ENCODE results near the gene SFXN1. TPM values are rescaled to one million over a fixed set of nuclear protein-coding genes. Genes with fewer than 3 reads are reported as not detected.
A peak's percentile ranks its signal among the peaks of the same experiment; 100 is the strongest.

SFXN1 gene
- total and polyA plus RNA-seq, 9 of the 15 experiments (the other 6 are each of a cell fraction or from before 2014, with no cell fraction given): 31.8 to 261 (median 113) TPM

- Histone ChIP-seq H3K27me3 (ENCODE audit: control insufficient read depth in 2 of 2, insufficient read depth in 2 of 2, low read length in 2 of 2) (peaks cover 20 to 62% of the 10 kb centered on the region in 2 experiments), H2AFZ (ENCODE audit: low read depth, low read length) (no peak overlapping the region), H3K9me1 (ENCODE audit: control insufficient read depth, insufficient read depth, low read length) (peaks cover 3% of the 10 kb centered on the region), H3K36me3 (ENCODE audit: control insufficient read depth, insufficient read depth, low read length) (no peaks in the 10 kb centered on the region), H3K79me2 (ENCODE audit: control insufficient read depth, insufficient read depth, low read length) (no peaks in the 10 kb centered on the region), H4K20me1 (replicated peaks; ENCODE audit: control insufficient read depth, insufficient read depth, low read length) (peaks cover 10% of the 10 kb centered on the region; the same call in 1 of the 2 replicates), H3K9me3 (replicated peaks; ENCODE audit: control insufficient read depth, insufficient read depth, low read depth, low read length) (no peaks in the 10 kb centered on the region), H3K4me1 (replicated peaks in 1 of 2; ENCODE audit: control insufficient read depth in 2 of 2, insufficient read depth in 2 of 2, low read length in 2 of 2) (peaks cover 0 to 7% of the 10 kb centered on the region in 2 experiments; a peak in 2 of 5 replicates), H3K4me2 (ENCODE audit: insufficient read depth, low read length) (no peak overlapping the region), H3K4me3 (no peak overlapping the region), H3K27ac (ENCODE audit: extremely low read depth, low read depth, low read length) (no peak overlapping the region), H3K9ac (ENCODE audit: insufficient read depth in 1 of 2, low read depth in 2 of 2, low read length in 2 of 2) (no peak overlapping the region)
- in situ Hi-C loops (cut with MboI): no loop called here
- FAIRE-seq (no peak), DNase-seq (ENCODE audit: extremely low read depth in 1 of 4, low spot score in 3 of 4) (no peak), ATAC-seq (no peak)
- POLR2A ChIA-PET: no interaction called here
- TF ChIP-seq, protein P1, sequence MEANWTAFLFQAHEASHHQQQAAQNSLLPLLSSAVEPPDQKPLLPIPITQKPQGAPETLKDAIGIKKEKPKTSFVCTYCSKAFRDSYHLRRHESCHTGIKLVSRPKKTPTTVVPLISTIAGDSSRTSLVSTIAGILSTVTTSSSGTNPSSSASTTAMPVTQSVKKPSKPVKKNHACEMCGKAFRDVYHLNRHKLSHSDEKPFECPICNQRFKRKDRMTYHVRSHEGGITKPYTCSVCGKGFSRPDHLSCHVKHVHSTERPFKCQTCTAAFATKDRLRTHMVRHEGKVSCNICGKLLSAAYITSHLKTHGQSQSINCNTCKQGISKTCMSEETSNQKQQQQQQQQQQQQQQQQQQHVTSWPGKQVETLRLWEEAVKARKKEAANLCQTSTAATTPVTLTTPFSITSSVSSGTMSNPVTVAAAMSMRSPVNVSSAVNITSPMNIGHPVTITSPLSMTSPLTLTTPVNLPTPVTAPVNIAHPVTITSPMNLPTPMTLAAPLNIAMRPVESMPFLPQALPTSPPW (CRISPR knock-in tag; IDR thresholded peaks at IDR 0.05): 0 out of 2 replicates have a peak, but pooled peaks have one; percentile 4
- TF ChIP-seq, protein P2, sequence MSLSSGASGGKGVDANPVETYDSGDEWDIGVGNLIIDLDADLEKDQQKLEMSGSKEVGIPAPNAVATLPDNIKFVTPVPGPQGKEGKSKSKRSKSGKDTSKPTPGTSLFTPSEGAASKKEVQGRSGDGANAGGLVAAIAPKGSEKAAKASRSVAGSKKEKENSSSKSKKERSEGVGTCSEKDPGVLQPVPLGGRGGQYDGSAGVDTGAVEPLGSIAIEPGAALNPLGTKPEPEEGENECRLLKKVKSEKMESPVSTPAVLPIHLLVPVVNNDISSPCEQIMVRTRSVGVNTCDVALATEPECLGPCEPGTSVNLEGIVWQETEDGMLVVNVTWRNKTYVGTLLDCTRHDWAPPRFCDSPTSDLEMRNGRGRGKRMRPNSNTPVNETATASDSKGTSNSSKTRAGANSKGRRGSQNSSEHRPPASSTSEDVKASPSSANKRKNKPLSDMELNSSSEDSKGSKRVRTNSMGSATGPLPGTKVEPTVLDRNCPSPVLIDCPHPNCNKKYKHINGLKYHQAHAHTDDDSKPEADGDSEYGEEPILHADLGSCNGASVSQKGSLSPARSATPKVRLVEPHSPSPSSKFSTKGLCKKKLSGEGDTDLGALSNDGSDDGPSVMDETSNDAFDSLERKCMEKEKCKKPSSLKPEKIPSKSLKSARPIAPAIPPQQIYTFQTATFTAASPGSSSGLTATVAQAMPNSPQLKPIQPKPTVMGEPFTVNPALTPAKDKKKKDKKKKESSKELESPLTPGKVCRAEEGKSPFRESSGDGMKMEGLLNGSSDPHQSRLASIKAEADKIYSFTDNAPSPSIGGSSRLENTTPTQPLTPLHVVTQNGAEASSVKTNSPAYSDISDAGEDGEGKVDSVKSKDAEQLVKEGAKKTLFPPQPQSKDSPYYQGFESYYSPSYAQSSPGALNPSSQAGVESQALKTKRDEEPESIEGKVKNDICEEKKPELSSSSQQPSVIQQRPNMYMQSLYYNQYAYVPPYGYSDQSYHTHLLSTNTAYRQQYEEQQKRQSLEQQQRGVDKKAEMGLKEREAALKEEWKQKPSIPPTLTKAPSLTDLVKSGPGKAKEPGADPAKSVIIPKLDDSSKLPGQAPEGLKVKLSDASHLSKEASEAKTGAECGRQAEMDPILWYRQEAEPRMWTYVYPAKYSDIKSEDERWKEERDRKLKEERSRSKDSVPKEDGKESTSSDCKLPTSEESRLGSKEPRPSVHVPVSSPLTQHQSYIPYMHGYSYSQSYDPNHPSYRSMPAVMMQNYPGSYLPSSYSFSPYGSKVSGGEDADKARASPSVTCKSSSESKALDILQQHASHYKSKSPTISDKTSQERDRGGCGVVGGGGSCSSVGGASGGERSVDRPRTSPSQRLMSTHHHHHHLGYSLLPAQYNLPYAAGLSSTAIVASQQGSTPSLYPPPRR (CRISPR knock-in tag; IDR thresholded peaks at IDR 0.05; ENCODE audit: borderline replicate concordance): 0 out of 2 replicates have a peak, but pooled peaks have one; percentile 34
- TF ChIP-seq, protein P3, sequence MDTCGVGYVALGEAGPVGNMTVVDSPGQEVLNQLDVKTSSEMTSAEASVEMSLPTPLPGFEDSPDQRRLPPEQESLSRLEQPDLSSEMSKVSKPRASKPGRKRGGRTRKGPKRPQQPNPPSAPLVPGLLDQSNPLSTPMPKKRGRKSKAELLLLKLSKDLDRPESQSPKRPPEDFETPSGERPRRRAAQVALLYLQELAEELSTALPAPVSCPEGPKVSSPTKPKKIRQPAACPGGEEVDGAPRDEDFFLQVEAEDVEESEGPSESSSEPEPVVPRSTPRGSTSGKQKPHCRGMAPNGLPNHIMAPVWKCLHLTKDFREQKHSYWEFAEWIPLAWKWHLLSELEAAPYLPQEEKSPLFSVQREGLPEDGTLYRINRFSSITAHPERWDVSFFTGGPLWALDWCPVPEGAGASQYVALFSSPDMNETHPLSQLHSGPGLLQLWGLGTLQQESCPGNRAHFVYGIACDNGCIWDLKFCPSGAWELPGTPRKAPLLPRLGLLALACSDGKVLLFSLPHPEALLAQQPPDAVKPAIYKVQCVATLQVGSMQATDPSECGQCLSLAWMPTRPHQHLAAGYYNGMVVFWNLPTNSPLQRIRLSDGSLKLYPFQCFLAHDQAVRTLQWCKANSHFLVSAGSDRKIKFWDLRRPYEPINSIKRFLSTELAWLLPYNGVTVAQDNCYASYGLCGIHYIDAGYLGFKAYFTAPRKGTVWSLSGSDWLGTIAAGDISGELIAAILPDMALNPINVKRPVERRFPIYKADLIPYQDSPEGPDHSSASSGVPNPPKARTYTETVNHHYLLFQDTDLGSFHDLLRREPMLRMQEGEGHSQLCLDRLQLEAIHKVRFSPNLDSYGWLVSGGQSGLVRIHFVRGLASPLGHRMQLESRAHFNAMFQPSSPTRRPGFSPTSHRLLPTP (IDR thresholded peaks at IDR 0.05; ENCODE audit: borderline replicate concordance, extremely low read depth, insufficient read length): no peak
- TF ChIP-seq RERE (CRISPR knock-in tag; IDR thresholded peaks at IDR 0.05; ENCODE audit: borderline replicate concordance) (no peak), BHLHE40 (IDR thresholded peaks at IDR 0.05; ENCODE audit: low read length) (no peak)
- BruUV-seq (replicated peaks): no TSS peak
- intact Hi-C loops (cut with micrococcal nuclease): no loop called here
- CTCF ChIA-PET (ENCODE audit: low intra/inter-chr PET ratio): no interaction called here
- WGBS (ENCODE audit: insufficient coverage, low coverage, missing lambda C conversion rate): 9% methylated on average over 5 of the region's 5 CpGs
Observed at GRCh38 chr5:175544586-175544985, 66.2 kb downstream of the SFXN1 start.

Data from K562 (cell line).